ENCODE data around the gene PRRC1. TPM values are rescaled to one million over a fixed set of nuclear protein-coding genes. Genes with fewer than 3 reads are reported as not detected.
A peak's percentile ranks its signal among the peaks of the same experiment; 100 is the strongest.
"Not testable (repeated sequence)": the region's sequence is repeated elsewhere in the genome, so short reads cannot be mapped to it uniquely, and the experiment has no call there.

The PRRC1 gene
- total RNA-seq, 1 donor from 2014 or later: 52.5 TPM

DNA sequence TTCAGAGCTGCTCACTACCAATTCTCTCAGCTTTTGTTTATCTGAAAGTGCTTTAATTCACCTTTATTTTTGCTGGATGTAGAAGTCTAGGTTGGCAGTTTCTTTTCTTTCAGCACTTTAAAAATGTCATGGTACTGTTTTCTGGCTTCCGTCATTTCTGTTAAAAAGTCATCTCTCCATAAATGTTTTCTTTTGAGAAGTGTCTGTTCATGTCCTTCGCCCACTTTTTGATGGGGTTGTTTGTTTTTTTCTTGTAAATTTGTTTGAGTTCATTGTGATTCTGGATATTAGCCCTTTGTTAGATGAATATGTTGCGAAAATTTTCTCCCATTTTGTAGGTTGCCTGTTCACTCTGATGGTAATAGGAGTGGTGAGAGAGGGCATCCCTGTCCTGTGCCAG, 23.1 kb downstream of the PRRC1 start:
- DNase-seq (ENCODE audit: low read depth): not testable (repeated sequence)

DNA sequence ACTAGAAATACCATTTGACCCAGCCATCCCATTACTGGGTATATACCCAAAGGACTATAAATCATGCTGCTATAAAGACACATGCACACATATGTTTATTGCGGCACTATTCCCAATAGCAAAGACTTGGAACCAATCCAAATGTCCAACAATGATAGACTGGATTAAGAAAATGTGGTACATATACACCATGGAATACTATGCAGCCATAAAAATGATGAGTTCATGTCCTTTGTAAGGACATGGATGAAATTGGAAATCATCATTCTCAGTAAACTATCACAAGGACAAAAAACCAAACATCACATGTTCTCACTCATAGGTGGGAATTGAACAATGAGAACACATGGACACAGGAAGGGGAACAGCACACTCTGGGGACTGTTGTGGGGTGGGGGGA, 27.8 kb downstream of the PRRC1 start:
- not testable (repeated sequence) for DNase-seq (ENCODE audit: low read depth)

DNA sequence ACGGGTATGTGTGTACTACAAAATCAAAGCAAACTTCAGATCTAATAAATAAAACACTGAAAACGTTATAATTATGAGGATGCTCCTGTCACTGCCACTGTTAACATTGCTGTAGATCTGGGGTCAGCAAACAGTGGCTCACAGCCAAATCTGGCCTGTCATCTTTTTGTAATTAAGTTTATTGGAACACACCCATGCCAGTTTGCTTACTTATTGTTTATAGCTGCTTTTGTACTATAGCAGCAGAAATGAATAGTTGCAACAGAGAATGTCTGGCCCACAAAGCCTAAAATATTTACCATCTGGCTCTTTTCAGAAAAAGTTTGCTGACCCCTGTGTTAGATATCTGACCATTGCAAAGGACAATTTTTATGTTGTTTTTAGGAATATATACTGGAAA, 32.1 kb downstream of the PRRC1 start:
- DNase-seq (ENCODE audit: low read depth): no peak

DNA sequence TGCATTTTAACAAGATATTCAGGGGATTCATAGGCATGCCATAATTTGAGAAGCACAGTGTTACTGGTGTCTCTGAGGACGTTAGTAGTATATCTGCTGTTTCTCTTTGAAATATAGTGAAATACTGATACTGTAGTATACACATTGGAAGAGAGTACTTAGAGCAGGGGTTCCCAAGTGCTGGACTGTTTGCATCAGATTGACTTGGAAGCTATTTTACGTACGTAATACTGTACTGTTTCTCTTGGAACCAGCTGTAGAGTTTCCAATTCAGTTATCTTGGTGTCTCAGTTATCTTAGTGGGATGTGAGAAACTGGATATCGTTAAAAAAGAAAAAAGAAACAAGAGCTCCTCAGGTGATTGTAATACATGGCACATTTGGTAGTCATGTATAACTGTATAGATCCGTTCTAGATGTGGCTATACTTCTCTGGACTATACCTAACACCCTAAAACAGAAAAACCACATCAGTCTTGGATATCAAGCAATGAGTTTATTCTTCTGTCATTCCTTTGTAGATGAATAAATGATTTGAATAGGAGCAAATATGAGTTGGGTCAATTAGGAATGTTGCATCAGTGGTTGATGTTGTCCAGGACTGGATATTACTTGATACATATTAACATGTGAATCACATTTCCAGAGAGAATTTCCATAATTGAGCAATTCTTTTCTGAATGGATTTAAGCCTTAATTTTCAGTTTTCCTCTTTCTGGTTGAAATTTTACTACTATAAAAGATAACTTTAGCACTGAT, 33.4 kb downstream of the PRRC1 start:
- no peak for DNase-seq (ENCODE audit: low read depth)

DNA sequence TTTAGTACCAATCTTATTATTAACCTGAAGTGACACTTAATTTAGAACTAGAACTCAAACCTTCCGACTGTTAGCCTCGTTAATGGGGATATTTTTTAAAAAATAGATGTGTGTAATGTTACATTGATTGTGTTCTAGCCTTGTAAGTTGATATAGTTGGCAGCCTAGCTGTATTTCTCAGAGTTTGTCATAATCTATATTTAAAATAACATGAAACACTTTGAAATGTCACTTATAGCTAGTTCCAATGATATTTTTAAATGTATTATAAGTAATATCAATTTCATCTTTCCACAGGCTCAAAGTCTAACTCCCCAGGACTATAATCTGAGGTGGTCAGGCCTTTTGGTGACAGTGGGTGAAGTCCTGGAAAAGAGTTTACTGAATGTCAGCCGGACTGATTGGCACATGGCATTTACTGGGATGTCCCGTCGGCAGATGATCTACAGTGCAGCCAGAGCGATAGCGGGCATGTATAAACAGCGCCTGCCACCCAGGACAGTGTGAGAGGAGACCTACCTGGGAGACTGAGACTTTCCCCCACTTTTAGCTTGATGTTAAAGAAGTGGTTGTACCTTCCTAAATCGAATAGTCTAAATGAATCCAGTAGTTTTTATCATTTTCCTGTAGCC, 34.1 kb downstream of the PRRC1 start:
- no peak for DNase-seq (ENCODE audit: low read depth)

DNA sequence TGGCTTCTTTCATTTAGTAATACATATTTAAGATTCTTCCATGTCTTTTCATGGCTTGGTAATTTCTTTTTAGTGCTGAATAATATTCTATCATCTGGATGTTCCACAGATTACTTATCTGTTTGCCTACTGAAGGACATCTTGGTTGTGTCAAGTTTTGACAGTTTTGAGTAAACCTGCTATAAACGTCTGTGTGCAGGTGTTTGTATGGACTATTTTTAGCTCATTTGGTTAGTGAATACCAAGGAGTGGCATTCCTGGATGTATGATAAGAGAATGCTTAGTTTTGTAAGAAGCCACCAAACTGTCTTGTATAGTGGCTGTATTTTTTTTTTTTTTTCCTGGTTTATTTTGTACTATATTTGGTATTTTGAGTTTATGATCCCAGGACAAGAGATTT, 38.4 kb downstream of the PRRC1 start:
- DNase-seq (ENCODE audit: low read depth): no peak

DNA sequence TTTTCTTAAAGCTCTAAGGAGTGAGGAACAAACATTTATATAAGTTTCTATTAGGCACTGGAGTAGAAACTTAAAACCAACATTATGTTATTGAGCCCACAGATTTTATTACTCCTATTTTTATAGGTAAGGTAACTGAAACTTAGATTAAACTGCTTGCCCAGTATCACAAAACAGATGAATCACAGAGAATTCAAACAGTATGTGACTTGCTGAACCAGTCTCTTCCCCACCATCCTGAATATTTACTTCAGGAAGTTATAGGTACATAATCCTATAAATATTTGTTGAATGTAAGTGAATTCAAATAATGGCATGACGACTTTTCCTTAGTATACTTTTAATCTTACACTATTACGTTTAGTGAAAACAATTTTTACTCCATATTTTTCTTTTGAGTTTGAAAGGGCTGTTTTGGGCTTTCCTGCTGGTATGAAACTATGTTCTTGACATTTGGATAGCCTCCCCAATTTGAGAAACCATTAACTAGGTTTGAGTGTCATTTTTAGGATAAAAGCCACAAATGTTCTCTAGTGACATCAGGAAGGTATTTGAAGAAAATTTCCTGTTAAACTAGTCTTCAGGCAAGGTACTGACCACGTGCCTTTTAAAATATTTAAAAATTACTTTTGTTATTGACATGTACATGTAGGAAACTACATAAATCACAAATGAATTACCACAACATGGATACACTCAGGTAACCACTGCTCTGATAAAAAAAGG, 39.3 kb downstream of the PRRC1 start:
- DNase-seq (ENCODE audit: low read depth): no peak

DNA sequence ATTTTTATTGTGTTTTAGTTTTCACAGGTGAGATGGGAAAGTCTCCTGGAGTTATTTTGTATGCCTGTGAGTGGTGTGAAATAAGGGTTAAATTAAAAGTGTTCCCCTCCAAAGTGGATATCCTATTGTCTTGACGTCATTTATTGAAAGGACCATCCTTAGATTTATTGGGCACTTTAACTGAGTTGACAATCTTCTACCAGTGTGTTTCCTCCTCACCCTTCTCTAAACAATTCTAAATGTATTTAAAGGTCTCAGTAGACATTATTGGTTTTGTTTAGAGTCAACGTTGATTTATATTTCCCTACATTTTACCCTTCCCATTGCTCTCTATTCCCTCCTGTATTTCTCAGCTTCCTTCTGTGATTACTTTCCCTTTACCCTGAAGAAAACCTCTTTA, 40.8 kb downstream of the PRRC1 start:
- no peak for DNase-seq (ENCODE audit: low read depth)

DNA sequence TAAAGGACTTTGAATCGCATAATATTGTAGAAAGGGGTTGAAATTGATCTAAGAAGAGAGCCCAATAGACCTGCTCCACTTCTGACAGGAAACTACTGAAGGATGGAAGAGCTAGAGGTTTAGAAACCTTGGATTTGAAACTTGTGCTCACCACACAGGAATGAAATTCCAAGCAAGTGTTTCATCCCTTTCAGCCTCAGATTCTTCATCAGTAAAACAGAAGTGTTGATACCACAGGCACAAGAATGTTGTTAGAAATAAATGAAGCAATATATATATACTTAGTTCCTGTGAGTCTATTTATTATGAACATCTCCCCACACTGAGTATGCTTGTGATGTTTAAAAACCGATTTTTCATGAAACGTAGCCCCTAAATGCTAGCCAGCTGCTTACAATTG, 43.8 kb downstream of the PRRC1 start:
- DNase-seq (ENCODE audit: low read depth): no peak

DNA sequence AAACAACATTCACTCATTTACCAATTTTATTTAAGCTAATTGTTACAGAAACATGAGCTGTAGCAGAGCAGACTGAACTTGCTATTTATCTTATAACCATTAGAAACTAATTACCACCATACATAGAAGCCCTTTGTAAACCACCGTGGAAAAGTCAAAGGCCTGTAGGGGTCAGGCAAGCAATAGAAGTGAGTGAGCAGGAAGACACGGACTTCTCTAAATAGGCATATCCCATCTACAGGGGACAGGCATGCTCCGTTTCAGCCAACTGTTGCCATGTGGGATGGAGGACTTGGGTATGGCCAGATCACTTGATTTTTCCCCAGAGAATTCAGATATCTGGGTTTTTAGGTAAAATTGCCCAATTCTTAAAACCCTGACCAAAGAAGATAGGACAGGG, 44.8 kb downstream of the PRRC1 start:
- DNase-seq (ENCODE audit: low read depth): peak; percentile 33

DNA sequence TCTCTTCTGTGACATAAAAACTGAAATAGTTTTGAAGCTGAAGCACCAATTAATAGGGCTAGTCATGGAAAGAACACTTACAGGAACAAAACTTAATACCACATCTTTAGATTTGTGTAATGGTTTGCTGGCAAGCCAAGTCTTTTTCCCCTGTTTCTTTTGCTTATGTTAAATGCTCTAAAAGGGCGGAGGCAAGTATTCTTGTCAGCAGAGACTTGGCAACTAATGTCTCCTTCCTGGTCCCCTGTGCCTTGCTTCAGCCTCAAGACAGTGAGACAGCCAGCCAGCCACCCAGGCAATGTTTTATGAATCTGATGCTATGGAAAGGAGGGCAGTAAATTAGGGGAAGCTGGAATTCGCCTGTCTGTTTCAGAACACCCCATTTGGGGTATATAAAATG, 45.7 kb downstream of the PRRC1 start:
- no peak for DNase-seq (ENCODE audit: low read depth)

DNA sequence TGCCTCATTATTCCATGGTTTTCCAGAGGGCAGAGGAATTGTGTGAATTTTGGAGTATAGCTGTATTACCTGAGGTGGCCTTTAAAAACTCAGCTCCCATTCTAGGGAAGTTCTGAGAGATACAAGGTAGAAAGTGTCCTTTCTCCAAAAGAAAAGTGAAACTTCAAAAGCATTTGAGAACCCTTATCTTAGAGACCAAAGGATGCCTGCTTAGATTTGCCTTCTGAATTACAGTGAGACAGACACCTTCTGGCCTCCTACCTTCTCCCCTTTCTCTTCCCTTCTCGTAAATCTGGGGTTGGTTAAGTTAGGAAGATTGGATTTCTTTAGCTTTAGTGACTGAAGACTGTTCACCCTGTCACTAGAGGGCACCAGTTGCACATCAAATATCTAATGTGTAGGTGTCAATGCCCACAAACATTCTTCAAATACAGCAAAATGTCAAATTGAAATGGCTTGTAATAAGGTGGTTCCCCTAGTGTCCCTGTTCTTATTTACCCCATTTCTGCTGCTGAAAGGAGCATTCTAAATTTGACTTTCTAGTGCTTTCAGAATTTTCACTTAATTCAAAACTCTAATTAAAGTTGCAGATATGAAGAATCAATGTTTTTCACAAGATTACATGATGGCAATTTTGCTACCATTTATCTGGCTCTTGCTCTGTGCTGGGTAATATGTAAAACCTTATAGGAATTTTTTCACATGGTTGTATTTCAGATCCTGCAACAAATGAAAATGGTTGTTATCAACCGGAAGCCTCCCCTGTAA, 46.7 kb downstream of the PRRC1 start:
- DNase-seq (ENCODE audit: low read depth): peak; percentile 65

DNA sequence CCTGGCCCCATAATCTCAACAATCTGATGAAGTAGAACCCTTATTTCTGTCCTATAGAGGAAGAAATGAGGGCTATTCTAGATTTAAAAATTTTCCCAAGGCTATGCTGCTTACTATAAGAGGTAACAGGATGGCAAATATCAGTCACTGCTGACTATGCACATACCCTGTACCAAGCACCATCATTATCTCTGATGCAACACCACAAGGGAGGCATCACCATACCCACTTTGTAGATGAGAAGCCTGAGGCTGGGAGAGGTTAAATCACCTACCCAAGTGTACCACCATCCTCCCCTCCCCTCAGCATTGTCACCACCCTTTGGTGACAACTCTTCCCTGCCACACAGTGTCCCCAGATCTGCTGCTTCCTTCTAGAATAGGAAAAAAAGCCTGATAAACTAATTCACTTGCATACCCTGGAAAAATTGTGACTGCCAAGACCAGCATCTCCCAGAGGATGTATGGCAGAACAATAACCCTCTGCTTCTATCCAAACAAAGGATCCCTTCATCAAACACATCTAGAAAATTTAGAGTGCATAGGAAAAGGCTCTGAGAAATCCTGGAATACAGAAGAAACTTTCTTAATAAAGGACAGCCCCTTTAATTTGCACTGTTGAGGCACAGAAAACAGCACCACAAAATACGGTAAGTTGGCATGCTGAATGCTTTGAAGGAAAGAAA, 48.3 kb downstream of the PRRC1 start:
- no peak for DNase-seq (ENCODE audit: low read depth)

DNA sequence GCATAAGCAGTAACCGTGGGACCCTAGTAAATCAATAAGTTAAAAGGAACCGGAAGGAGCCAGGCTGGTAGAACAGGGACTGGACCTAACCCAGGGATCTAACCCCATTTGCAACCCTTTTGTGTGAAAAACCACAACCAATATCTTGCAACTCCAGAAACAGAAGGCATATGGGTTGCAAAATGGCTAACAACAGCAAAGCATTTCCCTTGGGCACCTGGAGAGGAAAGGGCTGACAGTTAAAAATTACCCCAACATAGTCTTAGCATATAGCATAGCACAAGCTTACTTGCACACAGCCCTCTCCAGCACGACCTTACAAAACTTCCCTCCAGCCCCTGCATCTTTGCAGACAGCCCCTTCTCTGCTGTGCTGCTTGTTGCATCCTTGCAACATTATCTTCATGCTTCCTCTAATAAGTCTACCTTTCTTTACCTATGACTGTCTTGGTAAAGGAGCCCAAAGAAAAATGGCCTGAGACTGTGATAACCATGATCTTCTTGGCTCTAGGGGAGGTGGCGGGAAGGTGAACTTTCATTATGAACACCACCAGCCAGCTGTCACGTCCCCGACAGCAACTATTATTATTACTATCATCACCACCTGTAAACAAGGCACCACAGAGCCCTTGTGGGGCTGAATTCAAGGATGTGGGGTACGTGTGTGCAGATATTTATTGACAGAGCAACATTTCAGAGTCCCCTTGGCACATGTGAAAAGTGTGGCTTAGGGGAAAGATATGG, 49.8 kb downstream of the PRRC1 start:
- no peak for DNase-seq (ENCODE audit: low read depth)

DNA sequence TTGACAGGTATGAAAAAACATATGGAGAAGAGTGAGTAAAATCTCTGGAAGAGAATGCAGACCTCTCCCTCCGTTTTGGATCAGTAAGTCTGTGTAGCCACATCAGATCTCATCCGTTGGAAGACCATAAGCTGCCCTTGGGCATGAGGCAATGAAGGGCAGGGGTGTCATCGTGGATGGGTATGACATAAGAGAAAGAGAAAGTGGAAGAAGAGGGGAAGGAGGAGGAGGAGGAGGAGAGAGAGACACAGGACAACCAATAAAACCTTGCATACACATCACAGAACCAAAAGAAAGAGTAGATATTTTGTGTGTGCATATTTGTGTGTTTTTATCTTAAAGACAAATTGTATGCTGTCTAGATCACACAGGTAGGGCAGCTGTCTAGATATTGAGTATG, 50.7 kb downstream of the PRRC1 start:
- DNase-seq (ENCODE audit: low read depth): no peak

DNA sequence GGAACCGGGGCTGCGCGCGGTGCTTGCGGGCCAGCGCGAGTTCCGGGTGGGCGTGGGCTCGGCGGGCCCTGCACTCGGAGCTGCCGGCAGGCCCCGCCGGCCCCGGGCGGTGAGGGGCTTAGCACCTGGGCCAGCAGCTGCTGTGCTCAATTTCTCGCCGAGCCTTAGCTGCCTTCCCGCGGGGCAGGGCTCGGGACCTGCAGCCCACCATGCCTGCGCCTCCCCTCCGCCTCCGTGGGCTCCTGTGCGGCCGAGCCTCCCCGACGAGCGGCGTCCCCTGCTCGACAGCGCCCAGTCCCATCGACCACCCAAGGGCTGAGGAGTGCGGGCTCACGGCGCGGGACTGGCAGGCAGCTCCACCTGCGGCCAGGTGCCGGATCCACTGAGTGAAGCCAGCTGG, 52.0 kb downstream of the PRRC1 start:
- DNase-seq (ENCODE audit: low read depth): not testable (repeated sequence)

DNA sequence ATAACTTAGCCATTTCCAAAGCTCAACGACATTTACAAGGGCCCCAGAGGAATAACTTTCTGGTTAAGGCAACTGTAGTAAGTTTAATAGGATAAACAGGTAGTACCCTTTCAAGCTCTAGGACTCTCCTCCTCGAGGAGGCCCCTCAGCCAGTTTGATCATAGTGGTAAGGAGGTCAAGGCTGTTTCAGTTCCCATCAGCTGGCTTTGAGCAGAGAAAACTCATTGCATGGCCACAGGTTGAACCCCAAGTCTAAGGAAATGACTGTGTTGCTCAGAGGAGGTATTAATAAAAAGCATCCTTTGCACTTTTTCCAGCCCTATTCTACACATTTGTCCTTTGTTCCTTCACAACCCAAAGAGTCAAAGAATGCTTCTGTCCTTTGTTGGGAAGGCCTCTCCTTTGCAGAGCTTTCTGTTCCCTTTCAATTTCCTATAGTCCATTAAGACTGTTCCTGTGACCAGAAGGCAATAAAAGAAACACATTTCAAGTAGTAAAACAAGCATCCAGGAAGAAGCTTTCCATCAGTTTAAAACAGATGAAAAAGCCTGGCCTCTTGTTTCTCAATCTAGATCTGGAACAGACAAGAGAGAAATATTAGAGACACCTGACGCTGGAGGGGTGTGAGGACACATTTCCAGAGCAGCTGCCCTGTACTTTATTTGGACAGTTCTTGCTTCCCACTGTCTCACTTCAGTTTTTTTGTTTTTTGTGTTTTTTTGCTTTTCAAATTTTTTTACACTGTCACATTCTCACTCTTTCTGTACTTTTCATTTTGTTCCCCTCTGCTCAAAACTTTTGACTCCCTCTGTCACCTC, 54.1 kb downstream of the PRRC1 start:
- DNase-seq (ENCODE audit: low read depth): peak; percentile 13

DNA sequence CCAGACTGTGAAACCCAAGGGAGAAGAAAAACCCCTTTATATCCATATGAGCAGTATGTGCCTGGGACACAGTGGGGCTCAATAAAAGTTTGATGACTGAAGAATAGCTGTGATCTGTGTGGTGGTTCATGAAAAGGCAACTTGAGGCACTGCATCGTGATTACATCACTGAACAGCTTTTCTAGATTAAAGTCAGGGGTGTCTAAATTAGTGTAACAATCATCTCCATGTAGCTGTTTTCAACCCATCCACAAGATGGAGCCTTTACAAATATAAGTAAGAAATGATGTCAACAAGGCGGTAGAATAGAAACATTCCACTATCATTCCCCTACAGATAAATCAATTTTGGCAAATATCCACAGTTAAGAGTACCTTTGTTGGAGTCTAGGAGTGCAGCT, 55.5 kb downstream of the PRRC1 start:
- DNase-seq (ENCODE audit: low read depth): no peak

DNA sequence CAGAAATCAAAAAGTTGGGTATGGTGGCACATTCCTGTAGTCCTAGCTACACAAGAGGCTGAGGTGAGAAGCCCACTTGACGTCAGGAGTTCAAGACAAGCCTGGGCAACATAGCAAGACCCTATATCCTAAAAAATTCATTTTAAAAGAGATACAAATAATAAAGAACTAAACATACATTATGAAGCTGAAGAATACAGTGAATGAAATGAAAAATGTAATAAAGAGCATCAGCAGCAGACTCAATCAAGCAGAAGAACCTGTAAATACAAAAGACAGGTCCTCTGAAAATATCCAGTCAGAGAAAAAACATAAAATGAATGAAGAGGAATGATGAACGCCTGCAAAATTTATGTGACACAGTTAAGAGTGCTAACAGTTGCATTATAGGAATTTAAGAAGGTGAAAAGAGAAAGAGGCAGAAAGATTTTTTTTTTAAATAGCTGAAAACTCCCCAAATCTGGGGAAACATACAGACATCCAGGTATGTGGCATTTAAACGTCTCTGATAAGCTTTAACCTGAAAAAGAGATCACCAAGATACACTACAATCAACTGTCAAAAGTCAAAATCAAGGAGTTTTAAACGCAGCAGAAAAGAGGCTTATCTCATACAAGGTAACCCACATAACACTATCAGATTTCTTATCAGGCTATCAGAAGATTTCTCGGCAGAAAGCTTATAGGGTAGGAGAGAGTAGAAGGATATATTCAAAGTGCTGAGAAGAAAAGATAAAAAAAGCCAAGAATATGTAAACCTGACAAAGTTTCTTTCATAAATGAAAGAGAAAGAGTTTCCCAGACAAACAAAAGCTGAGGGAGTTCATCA, 57.6 kb downstream of the PRRC1 start:
- no peak for DNase-seq (ENCODE audit: low read depth)

Measured in myocyte (in vitro differentiated cells).